IMR-90 (cell line): ENCODE results near the gene BLOC1S4. TPM values are rescaled to one million over a fixed set of nuclear protein-coding genes. Genes with fewer than 3 reads are reported as not detected.

Experiments used
- ATAC-seq: fragments of 200-7000 bp; cut with Tn5 transposase; 2 replicates; pipeline ENCODE4 v1.9.1; 2020; ENCODE audit warnings: low read depth, mild to moderate bottlenecking, moderate library complexity
- BruUV-seq: library from RNA; stranded (reverse); fragments of 400-500 nt; replicated peaks from 2 replicates; lab custom pipeline; 2021; lab: Mats Ljungman, UMichigan
- CTCF ChIA-PET: fragments of 300-600 bp; formaldehyde crosslinking; extraction: SDS; loops from one replicate; lab custom pipeline; 2021; ENCODE audit warnings: antibody characterized with exemption; lab: Yijun Ruan, JAX
- POLR2A ChIA-PET: fragments of 300-600 bp; sonication (Branson Sonifier 250); formaldehyde crosslinking; loops from one replicate; lab custom pipeline; 2022; ENCODE audit warnings: antibody characterized with exemption; ENCODE audit not compliant: unreplicated experiment; lab: Charles Lee
- DNase-seq: peaks from one replicate; pipeline ENCODE4 v3.0.0; 2013
- H2AFZ ChIP-seq: replicated peaks from 2 replicates; pipeline ENCODE3; 2013; ENCODE audit warnings: low read length, mild to moderate bottlenecking; ENCODE audit not compliant: poor library complexity
- H2AK5ac ChIP-seq: 2 replicates; pipeline ENCODE4 v1.6.1; 2013; ENCODE audit warnings: low read depth, low read length, inconsistent platforms
- H2AK9ac ChIP-seq: replicated peaks from 2 replicates; pipeline ENCODE3; 2013; ENCODE audit warnings: mild to moderate bottlenecking, low read depth, low read length, moderate library complexity; ENCODE audit not compliant: poor library complexity
- H2BK120ac ChIP-seq: 2 replicates; pipeline ENCODE4 v1.6.1; 2013; ENCODE audit warnings: low read depth, low read length, inconsistent platforms
- H2BK15ac ChIP-seq: 3 replicates; pipeline ENCODE4 v1.6.1; 2013; ENCODE audit warnings: low read depth, low read length, inconsistent platforms
- H2BK20ac ChIP-seq: 2 replicates; pipeline ENCODE4 v1.6.1; 2013; ENCODE audit warnings: low read depth, mild to moderate bottlenecking, inconsistent platforms, low read length, moderate library complexity
- H2BK5ac ChIP-seq: 2 replicates; pipeline ENCODE4 v1.6.1; 2013; ENCODE audit warnings: mild to moderate bottlenecking, low read depth, low read length, inconsistent platforms; ENCODE audit not compliant: poor library complexity, severe bottlenecking
- H3K14ac ChIP-seq: replicated peaks from 2 replicates; pipeline ENCODE4 v1.6.1; 2013; ENCODE audit warnings: low read depth, low read length, inconsistent platforms
- H3K18ac ChIP-seq: 2 replicates; pipeline ENCODE4 v1.6.1; 2013; ENCODE audit warnings: low read depth, low read length, control low read depth
- H3K23ac ChIP-seq: 2 replicates; pipeline ENCODE4 v1.6.1; 2013; ENCODE audit warnings: low read depth, low read length, inconsistent platforms
- H3K27ac ChIP-seq: 2 replicates; pipeline ENCODE4 v1.5.1; 2013; ENCODE audit warnings: mild to moderate bottlenecking, control low read depth, low read length; ENCODE audit not compliant: insufficient read depth
- H3K27me3 ChIP-seq: 2 replicates; pipeline ENCODE4 v1.6.1; 2013; ENCODE audit warnings: low read length; ENCODE audit not compliant: control insufficient read depth, insufficient read depth
- H3K36me3 ChIP-seq: 2 replicates; pipeline ENCODE4 v1.6.1; 2013; ENCODE audit warnings: low read length, mixed read lengths; ENCODE audit not compliant: control insufficient read depth, insufficient read depth
- H3K4ac ChIP-seq: 2 replicates; pipeline ENCODE4 v1.6.1; 2013; ENCODE audit warnings: low read depth, low read length, inconsistent platforms
- H3K4me1 ChIP-seq: 2 replicates; pipeline ENCODE4 v1.6.1; 2013; ENCODE audit warnings: low read length, mixed read lengths; ENCODE audit not compliant: control insufficient read depth, insufficient read depth
- H3K4me2 ChIP-seq: 2 replicates; pipeline ENCODE4 v1.6.1; 2013; ENCODE audit warnings: low read depth, mild to moderate bottlenecking, control low read depth, low read length, moderate library complexity
- H3K4me3 ChIP-seq: 2 replicates; pipeline ENCODE4 v1.5.1; 2013; ENCODE audit warnings: low read depth, mild to moderate bottlenecking, control low read depth, low read length, moderate library complexity; ENCODE audit not compliant: insufficient read depth
- H3K56ac ChIP-seq: 2 replicates; pipeline ENCODE4 v1.6.1; 2013; ENCODE audit warnings: low read length, inconsistent platforms; ENCODE audit not compliant: insufficient read depth; ENCODE audit errors: extremely low read depth
- H3K79me1 ChIP-seq, 2 experiments: 2 replicates each; pipeline ENCODE4 v1.6.1; 2013; ENCODE audit warnings: low read length in 2 of 2, inconsistent platforms in 1 of 2, low read depth in 1 of 2
- H3K9ac ChIP-seq: 2 replicates; pipeline ENCODE4 v1.6.1; 2013; ENCODE audit warnings: low read depth, low read length, control low read depth
- H3K9me1 ChIP-seq: 2 replicates; pipeline ENCODE4 v1.6.1; 2013; ENCODE audit warnings: low read length, inconsistent platforms; ENCODE audit not compliant: insufficient read depth
- H3K9me3 ChIP-seq: 2 replicates; pipeline ENCODE4 v1.6.1; 2013; ENCODE audit warnings: low read length; ENCODE audit not compliant: control insufficient read depth, insufficient read depth
- H4K20me1 ChIP-seq: 2 replicates; pipeline ENCODE4 v1.6.1; 2013; ENCODE audit warnings: low read length, inconsistent platforms; ENCODE audit not compliant: insufficient read depth
- H4K5ac ChIP-seq: 2 replicates; pipeline ENCODE4 v1.6.1; 2013; ENCODE audit warnings: mild to moderate bottlenecking, low read depth, low read length, control low read depth
- H4K8ac ChIP-seq, 2 experiments: 2 replicates each; pipeline ENCODE4 v1.6.1; 2013; ENCODE audit warnings: low read depth in 2 of 2, low read length in 2 of 2, control low read depth in 1 of 2, inconsistent platforms in 1 of 2
- H4K91ac ChIP-seq: 2 replicates; pipeline ENCODE4 v1.6.1; 2013; ENCODE audit warnings: low read depth, low read length, inconsistent platforms; ENCODE audit not compliant: insufficient read depth
- BHLHE40 ChIP-seq: fragments of 150-350 bp; IDR thresholded peaks from 2 replicates; pipeline ENCODE4 v1.6.1; 2016; ENCODE audit warnings: mild to moderate bottlenecking, low read depth, low read length
- FOS ChIP-seq: fragments of 150-350 bp; IDR thresholded peaks from 2 replicates; pipeline ENCODE4 v1.6.1; 2016; ENCODE audit warnings: low read depth, low read length
- MAFK ChIP-seq: IDR thresholded peaks from 2 replicates; pipeline ENCODE4 v1.6.1; 2012; ENCODE audit warnings: low read depth, low read length, improper control_type of control experiment
- MXI1 ChIP-seq: IDR thresholded peaks from 2 replicates; pipeline ENCODE4 v1.6.1; 2012; ENCODE audit warnings: low read depth, mild to moderate bottlenecking, low read length, moderate library complexity, borderline replicate concordance
- POLR2A ChIP-seq: IDR thresholded peaks from 2 replicates; pipeline ENCODE4 v1.6.1; 2012; ENCODE audit warnings: mild to moderate bottlenecking, low read depth, low read length
- RCOR1 ChIP-seq: IDR thresholded peaks from 2 replicates; pipeline ENCODE4 v1.6.1; 2012; ENCODE audit warnings: mild to moderate bottlenecking, low read length, improper control_type of control experiment; ENCODE audit not compliant: insufficient replicate concordance
- SMC3 ChIP-seq: fragments of 150-350 bp; IDR thresholded peaks from 2 replicates; pipeline ENCODE4 v1.6.1; 2016; ENCODE audit warnings: low read depth, mild to moderate bottlenecking, antibody characterized with exemption, low read length, moderate library complexity
- WGBS, 2 experiments: methylation state at CpG; one replicate each; pipeline versions ENCODE4 v1.1.5 to v1.1.7; 2013; ENCODE audit warnings: missing lambda C conversion rate in 2 of 2; ENCODE audit not compliant: insufficient read length in 1 of 2; ENCODE audit errors: extremely low coverage in 2 of 2; 5-methylcytosine and 5-hydroxymethylcytosine counted together
- dilution Hi-C: fragments of 300-500 bp; cut with HindIII; formaldehyde crosslinking; loops from one replicate; pipeline ENCODE4 v1.14.3; 2018; ENCODE audit warnings: low sequenced_read_pairs; ENCODE audit not compliant: unreplicated experiment
- in situ Hi-C: fragments of 300-500 bp; cut with MboI; formaldehyde crosslinking; loops from 3 replicates; pipeline ENCODE4 v1.14.3; 2019; ENCODE audit warnings: low sequenced_read_pairs, inconsistent platforms, mixed read lengths
- intact Hi-C: fragments of 100-400 bp; cut with micrococcal nuclease; formaldehyde crosslinking; loops from 2 replicates; pipeline ENCODE4 v1.10.0; 2022
- polyA plus RNA-seq, 3 experiments: library from polyadenylated mRNA; depleted of rRNA; stranded (reverse); fragments of >200 nt; gene quantifications; 2 replicates each; pipeline ENCODE4 v1.2.3, GENCODE V29; 2012; ENCODE audit warnings: low replicate concordance in 1 of 3
- total RNA-seq: library from RNA; depleted of rRNA; stranded (reverse); fragments of >200 nt; gene quantifications from 2 replicates; pipeline ENCODE4 v1.2.3, GENCODE V29; 2012
- TF ChIP-seq, protein P1 (sequence below): fragments of 150-350 bp; IDR thresholded peaks from 2 replicates; pipeline ENCODE4 v1.6.1; 2017; ENCODE audit warnings: mild to moderate bottlenecking, antibody characterized with exemption, low read length, low read depth
- TF ChIP-seq, protein P2 (sequence below): conservative IDR thresholded peaks from 2 replicates; pipeline ENCODE4 v1.5.1; 2012; ENCODE audit warnings: mild to moderate bottlenecking, low read depth, low read length, improper control_type of control experiment
- TF ChIP-seq, protein P3 (sequence below): fragments of 150-350 bp; IDR thresholded peaks from 2 replicates; pipeline ENCODE4 v1.6.1; 2016; ENCODE audit warnings: low read depth, mild to moderate bottlenecking, low read length, moderate library complexity, borderline replicate concordance

BLOC1S4 gene
- total and polyA plus RNA-seq, 2 of the 4 experiments (the other 2 are of a cell fraction): 8.8 to 22.1 TPM

DNA sequence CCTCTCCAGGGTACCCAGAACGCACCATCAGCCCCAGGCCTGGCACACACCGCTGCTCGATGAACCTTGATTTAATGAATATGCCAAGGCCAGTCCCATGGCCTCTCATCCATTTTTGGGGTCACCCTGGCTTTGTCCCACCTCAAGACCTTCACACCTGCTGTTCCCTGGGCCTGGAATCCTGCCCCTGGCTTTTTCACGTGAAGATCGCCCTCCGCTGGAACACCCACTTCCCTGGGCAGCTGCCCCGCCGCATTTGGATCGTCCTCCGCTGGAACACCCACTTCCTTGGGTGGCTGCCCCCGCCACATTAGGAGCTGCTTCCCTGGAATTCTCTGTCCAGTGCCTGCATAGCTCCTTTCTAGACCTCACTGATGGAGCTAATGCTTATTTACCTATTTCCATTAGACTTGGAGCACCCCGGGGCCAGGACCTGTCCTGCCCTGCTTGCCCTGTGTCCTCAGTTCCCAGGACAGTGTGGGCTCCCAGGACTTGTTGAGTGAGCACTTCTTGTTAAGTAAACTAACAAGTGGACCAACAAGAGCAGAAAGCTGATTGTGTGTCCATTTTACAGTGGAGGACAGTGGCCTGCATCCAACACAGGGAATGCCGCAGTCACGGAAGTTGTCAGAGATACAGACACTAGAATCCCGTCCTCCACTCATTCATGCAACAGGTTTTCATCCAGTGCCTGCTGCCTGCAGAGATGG is 12.5 kb downstream of the BLOC1S4 start (continued):
- TF ChIP-seq MAFK: no peak

DNA sequence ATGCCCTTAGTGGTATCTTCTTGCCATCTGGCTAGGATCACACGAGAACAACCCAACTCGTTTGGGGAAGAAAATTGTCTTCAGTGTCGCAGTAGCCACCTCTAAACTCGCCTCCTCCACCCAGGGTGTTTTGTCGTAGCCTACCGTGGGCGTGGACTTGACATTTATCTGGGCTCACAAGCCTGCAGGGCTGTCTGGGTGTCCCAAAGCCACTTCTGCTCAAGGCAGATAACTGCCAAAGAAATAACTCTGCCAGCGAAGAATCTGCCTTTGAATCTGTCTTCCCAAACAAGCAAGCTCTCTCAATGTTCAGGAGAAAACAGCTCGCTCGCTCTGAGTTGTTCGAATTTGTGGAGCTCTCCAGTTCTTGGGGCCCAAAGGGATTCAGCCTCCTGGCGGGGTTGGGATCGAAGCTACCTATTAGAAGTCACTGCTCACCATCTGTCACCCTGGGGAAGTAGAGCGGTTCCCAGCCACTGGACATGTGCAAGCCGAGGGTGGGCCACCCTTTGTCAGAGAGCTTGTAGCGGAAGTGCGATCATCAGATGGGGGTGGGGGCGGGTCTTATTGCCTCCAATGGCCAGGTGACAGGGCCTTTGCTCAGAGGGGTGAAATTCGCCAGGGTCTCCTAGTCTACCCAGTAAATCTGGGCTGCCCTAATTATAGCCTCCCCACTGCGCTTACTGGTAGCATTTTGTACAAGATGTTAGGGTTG is 14.8 kb downstream of the BLOC1S4 start:
- Histone ChIP-seq H3K4me1 (peaks cover 9% of the 10 kb centered on the region), H3K56ac (no peak overlapping the region), H4K20me1 (no peaks in the 10 kb centered on the region), H2AK5ac (peak overlapping the region; percentile 67; the same call in 1 of the 2 replicates), H3K18ac (0 out of 2 replicates have a peak overlapping the region, but pooled peaks have one; percentile 32), H3K27ac (no peak overlapping the region), H3K9me3 (no peaks in the 10 kb centered on the region), H3K4me3 (no peak overlapping the region), H3K79me1 (0 out of 4 replicates have a peak, but pooled peaks cover 0 to 4% of the 10 kb centered on the region in 2 experiments), H4K8ac (no peak overlapping the region), H3K27me3 (no peaks in the 10 kb centered on the region), H3K9ac (no peak overlapping the region), H2BK5ac (no peak overlapping the region), H2AK9ac (no peak overlapping the region), H3K4ac (peak overlapping the region; percentile 86; the same call in 1 of the 2 replicates), H4K91ac (peak overlapping the region; percentile 99; the same call in 1 of the 2 replicates), H3K4me2 (no peak overlapping the region), H2BK15ac (peak overlapping the region; percentile 77; the same call in 1 of the 3 replicates), H3K14ac (no peak overlapping the region), H2AFZ (peak overlapping the region; percentile 16), H3K9me1 (peaks cover 14% of the 10 kb centered on the region), H3K23ac (no peak overlapping the region), H3K36me3 (no peaks in the 10 kb centered on the region), H4K5ac (no peak overlapping the region), H2BK20ac (peak overlapping the region; percentile 92), H2BK120ac (peak overlapping the region; percentile 100)
- WGBS, 2 experiments: 72% methylated on average over 3 of the region's 20 CpGs; no CpG with 5 or more reads in 1 of the 2 experiments
- in situ Hi-C loops: no loop called here
- intact Hi-C loops: no loop called here
- DNase-seq: no peak
- no peak for ATAC-seq
- no TSS peak for BruUV-seq
- POLR2A ChIA-PET: interaction anchor here (0.6 kb wide), 2 partner anchors 54 to 415 kb away, joined by 7 to 8 read pairs; no protein-coding TSS in a partner anchor
- dilution Hi-C loops: no loop called here
- CTCF ChIA-PET: interaction anchor here (0.6 to 0.7 kb wide), 2 partner anchors 173 to 321 kb away, joined by 4 to 5 read pairs; no protein-coding TSS in a partner anchor
- TF ChIP-seq SMC3 (no peak), RCOR1 (no peak), MXI1 (no peak), MAFK (no peak), FOS (no peak), BHLHE40 (no peak), POLR2A (no peak)
- TF ChIP-seq, protein P1, sequence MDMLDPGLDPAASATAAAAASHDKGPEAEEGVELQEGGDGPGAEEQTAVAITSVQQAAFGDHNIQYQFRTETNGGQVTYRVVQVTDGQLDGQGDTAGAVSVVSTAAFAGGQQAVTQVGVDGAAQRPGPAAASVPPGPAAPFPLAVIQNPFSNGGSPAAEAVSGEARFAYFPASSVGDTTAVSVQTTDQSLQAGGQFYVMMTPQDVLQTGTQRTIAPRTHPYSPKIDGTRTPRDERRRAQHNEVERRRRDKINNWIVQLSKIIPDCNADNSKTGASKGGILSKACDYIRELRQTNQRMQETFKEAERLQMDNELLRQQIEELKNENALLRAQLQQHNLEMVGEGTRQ: no peak
- TF ChIP-seq, protein P2, sequence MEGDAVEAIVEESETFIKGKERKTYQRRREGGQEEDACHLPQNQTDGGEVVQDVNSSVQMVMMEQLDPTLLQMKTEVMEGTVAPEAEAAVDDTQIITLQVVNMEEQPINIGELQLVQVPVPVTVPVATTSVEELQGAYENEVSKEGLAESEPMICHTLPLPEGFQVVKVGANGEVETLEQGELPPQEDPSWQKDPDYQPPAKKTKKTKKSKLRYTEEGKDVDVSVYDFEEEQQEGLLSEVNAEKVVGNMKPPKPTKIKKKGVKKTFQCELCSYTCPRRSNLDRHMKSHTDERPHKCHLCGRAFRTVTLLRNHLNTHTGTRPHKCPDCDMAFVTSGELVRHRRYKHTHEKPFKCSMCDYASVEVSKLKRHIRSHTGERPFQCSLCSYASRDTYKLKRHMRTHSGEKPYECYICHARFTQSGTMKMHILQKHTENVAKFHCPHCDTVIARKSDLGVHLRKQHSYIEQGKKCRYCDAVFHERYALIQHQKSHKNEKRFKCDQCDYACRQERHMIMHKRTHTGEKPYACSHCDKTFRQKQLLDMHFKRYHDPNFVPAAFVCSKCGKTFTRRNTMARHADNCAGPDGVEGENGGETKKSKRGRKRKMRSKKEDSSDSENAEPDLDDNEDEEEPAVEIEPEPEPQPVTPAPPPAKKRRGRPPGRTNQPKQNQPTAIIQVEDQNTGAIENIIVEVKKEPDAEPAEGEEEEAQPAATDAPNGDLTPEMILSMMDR: no peak
- TF ChIP-seq, protein P3, sequence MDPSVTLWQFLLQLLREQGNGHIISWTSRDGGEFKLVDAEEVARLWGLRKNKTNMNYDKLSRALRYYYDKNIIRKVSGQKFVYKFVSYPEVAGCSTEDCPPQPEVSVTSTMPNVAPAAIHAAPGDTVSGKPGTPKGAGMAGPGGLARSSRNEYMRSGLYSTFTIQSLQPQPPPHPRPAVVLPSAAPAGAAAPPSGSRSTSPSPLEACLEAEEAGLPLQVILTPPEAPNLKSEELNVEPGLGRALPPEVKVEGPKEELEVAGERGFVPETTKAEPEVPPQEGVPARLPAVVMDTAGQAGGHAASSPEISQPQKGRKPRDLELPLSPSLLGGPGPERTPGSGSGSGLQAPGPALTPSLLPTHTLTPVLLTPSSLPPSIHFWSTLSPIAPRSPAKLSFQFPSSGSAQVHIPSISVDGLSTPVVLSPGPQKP: no peak
